Right renal cortex interstitium (tissue), 3 donors: ENCODE data around the gene GATB. TPM values are rescaled to one million over a fixed set of nuclear protein-coding genes. Genes with fewer than 3 reads are reported as not detected.

ENCODE experiments used
- DNase-seq, 3 donors: peaks; one replicate each; pipeline ENCODE4 v3.0.0-alpha.2; 2013; ENCODE audit warnings: low read depth in 3 of 3, low spot score in 2 of 3
- polyA plus RNA-seq, 3 donors: library from polyadenylated mRNA; unstranded; fragments of 120-200 nt; gene quantifications; one replicate each; pipeline ENCODE4 v1.2.1, GENCODE V29; 2013; ENCODE audit not compliant: insufficient read length in 3 of 3

Gene GATB
- polyA plus RNA-seq, 3 donors = 33.2 to 38.0 (median 33.6) TPM

- DNase-seq = no peak
These were observed 135.9 kb downstream of the GATB start for GRCh38 chr4:151624626-151625565.
